HG02571 (cell line): ENCODE measurements around the gene CLCN2.
A peak's percentile ranks its signal among the peaks of the same experiment; 100 is the strongest.

Source experiments
- ATAC-seq: cut with Tn5 transposase; IDR thresholded peaks from one replicate; pipeline ENCODE4 v1.9.1; 2021; ENCODE audit warnings: mild to moderate bottlenecking, moderate library complexity; ENCODE audit not compliant: unreplicated experiment

The CLCN2 gene

GRCh38 chr3:184361932-184362667 lies 695 bp upstream of the CLCN2 start:
- peak; percentile 11 for ATAC-seq

- no peak for ATAC-seq
Measured at GRCh38 chr3:184360929-184361531, 375 bp downstream of the CLCN2 start.

GRCh38 chr3:184360070-184360928 lies 1.1 kb downstream of the CLCN2 start:
- no peak for ATAC-seq

- ATAC-seq: no peak
Measured at GRCh38 chr3:184359610-184360009, 1.8 kb downstream of the CLCN2 start.

GRCh38 chr3:184358921-184359350 lies 2.5 kb downstream of the CLCN2 start:
- ATAC-seq: no peak

GRCh38 chr3:184358124-184358767 lies 3.2 kb downstream of the CLCN2 start:
- ATAC-seq: no peak

- no peak for ATAC-seq
Measured at GRCh38 chr3:184357248-184358123, 3.9 kb downstream of the CLCN2 start.

- no peak for ATAC-seq
Measured at GRCh38 chr3:184355261-184356040, 6.0 kb downstream of the CLCN2 start.

- ATAC-seq: no peak
Measured at GRCh38 chr3:184354754-184355153, 6.7 kb downstream of the CLCN2 start.

- no peak for ATAC-seq
Measured at GRCh38 chr3:184354121-184354728, 7.2 kb downstream of the CLCN2 start.

- no peak for ATAC-seq
Measured at GRCh38 chr3:184353546-184353941, 7.9 kb downstream of the CLCN2 start.

- no peak for ATAC-seq
Measured at GRCh38 chr3:184352897-184353545, 8.4 kb downstream of the CLCN2 start.

GRCh38 chr3:184352149-184352785 lies 9.1 kb downstream of the CLCN2 start:
- ATAC-seq: no peak

GRCh38 chr3:184351511-184352148 lies 9.8 kb downstream of the CLCN2 start:
- ATAC-seq: no peak

GRCh38 chr3:184350618-184351017 lies 10.8 kb downstream of the CLCN2 start:
- ATAC-seq: no peak

- ATAC-seq: no peak
Measured at GRCh38 chr3:184349563-184350470, 11.6 kb downstream of the CLCN2 start.

- no peak for ATAC-seq
Measured at GRCh38 chr3:184348057-184348382, 13.4 kb downstream of the CLCN2 start.
